GM10266 (cell line): ENCODE measurements around the gene MSTN.
"Not testable (repeated sequence)": the region's sequence is repeated elsewhere in the genome, so short reads cannot be mapped to it uniquely, and the experiment has no call there.

ENCODE experiments used
- DNase-seq: peaks from one replicate; pipeline ENCODE4 v3.0.0; 2012; ENCODE audit errors: extremely low spot score
- TF ChIP-seq, protein P1 (sequence below): IDR thresholded peaks from 2 replicates; pipeline ENCODE4 v1.5.1; 2012; ENCODE audit warnings: mild to moderate bottlenecking, low read depth; ENCODE audit not compliant: control insufficient read depth, insufficient read depth; ENCODE audit errors: missing control alignments

MSTN gene

GRCh38 chr2:190023860-190024259 is 38.7 kb downstream of the MSTN start:
- DNase-seq, result peak; percentile 6
- TF ChIP-seq, protein P1, sequence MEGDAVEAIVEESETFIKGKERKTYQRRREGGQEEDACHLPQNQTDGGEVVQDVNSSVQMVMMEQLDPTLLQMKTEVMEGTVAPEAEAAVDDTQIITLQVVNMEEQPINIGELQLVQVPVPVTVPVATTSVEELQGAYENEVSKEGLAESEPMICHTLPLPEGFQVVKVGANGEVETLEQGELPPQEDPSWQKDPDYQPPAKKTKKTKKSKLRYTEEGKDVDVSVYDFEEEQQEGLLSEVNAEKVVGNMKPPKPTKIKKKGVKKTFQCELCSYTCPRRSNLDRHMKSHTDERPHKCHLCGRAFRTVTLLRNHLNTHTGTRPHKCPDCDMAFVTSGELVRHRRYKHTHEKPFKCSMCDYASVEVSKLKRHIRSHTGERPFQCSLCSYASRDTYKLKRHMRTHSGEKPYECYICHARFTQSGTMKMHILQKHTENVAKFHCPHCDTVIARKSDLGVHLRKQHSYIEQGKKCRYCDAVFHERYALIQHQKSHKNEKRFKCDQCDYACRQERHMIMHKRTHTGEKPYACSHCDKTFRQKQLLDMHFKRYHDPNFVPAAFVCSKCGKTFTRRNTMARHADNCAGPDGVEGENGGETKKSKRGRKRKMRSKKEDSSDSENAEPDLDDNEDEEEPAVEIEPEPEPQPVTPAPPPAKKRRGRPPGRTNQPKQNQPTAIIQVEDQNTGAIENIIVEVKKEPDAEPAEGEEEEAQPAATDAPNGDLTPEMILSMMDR, result peak; percentile 32

GRCh38 chr2:190020720-190021119 is 41.8 kb downstream of the MSTN start:
- DNase-seq, result no peak
- TF ChIP-seq, protein P1, result no peak

- DNase-seq, result no peak
- TF ChIP-seq, protein P1, result no peak
Measured at GRCh38 chr2:190017837-190018236, 44.7 kb downstream of the MSTN start.

- not testable (repeated sequence) for DNase-seq
Measured at GRCh38 chr2:190015969-190016368, 46.6 kb downstream of the MSTN start.
